IPS-18a (cell line): ENCODE results near the gene BSN.

ENCODE experiments used
- H3K27ac ChIP-seq: one replicate; pipeline ENCODE4 v1.5.1; 2013; ENCODE audit warnings: low read length
- H3K27me3 ChIP-seq: one replicate; pipeline ENCODE4 v1.6.1; 2013; ENCODE audit warnings: mild to moderate bottlenecking, low read length; ENCODE audit not compliant: control insufficient read depth, insufficient read depth
- H3K36me3 ChIP-seq: one replicate; pipeline ENCODE4 v1.6.1; 2013; ENCODE audit warnings: low read depth, low read length; ENCODE audit not compliant: control insufficient read depth
- H3K4me1 ChIP-seq: one replicate; pipeline ENCODE4 v1.6.1; 2013; ENCODE audit warnings: low read depth, low read length; ENCODE audit not compliant: control insufficient read depth
- H3K4me3 ChIP-seq: one replicate; pipeline ENCODE4 v1.5.1; 2013; ENCODE audit warnings: low read length
- H3K9ac ChIP-seq: one replicate; pipeline ENCODE4 v1.6.1; 2013; ENCODE audit warnings: mild to moderate bottlenecking, low read length, moderate library complexity
- H3K9me3 ChIP-seq: one replicate; pipeline ENCODE4 v1.6.1; 2013; ENCODE audit warnings: low read depth, low read length; ENCODE audit not compliant: control insufficient read depth

BSN gene

DNA sequence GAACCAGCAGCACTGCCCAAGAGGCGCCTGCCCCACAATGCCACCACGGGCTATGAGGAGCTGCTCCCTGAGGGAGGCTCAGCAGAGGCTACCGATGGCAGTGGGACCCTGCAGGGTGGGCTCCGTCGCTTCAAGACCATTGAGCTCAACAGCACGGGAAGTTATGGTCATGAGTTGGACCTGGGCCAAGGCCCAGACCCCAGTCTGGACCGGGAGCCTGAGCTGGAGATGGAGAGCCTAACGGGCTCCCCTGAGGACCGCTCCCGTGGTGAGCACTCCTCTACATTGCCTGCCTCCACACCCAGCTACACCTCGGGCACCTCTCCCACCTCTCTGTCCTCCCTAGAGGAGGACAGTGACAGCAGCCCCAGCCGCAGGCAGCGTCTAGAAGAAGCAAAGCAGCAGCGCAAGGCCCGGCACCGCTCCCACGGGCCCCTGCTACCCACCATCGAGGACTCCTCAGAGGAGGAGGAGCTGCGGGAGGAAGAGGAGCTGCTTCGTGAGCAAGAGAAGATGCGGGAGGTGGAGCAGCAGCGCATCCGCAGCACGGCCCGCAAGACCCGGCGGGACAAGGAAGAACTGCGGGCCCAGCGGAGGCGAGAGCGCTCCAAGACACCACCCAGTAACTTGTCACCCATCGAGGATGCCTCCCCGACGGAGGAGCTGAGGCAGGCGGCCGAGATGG lies 98.1 kb downstream of the BSN start:
- Histone ChIP-seq H3K9me3 (no peaks in the 10 kb centered on the region), H3K9ac (no peak overlapping the region), H3K4me1 (no peaks in the 10 kb centered on the region)

DNA sequence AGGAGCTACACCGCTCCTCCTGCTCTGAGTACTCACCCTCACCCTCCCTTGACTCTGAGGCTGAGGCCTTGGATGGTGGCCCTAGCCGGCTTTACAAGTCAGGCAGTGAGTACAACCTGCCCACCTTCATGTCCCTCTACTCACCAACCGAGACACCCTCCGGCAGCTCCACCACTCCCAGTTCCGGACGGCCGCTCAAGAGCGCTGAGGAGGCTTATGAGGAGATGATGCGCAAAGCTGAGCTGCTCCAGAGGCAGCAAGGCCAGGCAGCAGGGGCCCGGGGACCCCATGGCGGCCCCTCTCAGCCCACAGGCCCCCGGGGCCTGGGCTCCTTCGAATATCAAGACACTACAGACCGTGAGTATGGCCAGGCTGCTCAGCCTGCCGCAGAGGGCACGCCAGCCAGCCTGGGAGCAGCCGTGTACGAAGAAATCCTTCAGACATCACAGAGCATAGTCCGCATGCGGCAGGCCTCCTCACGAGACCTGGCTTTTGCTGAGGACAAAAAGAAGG lies 98.7 kb downstream of the BSN start:
- no peak overlapping the region for H3K27ac ChIP-seq
- no peak overlapping the region for H3K9ac ChIP-seq
- H3K27me3 ChIP-seq = no peaks in the 10 kb centered on the region
- H3K9me3 ChIP-seq = no peaks in the 10 kb centered on the region
- no peak overlapping the region for H3K4me3 ChIP-seq
- no peaks in the 10 kb centered on the region for H3K4me1 ChIP-seq
- H3K36me3 ChIP-seq = no peaks in the 10 kb centered on the region

More for the DNA sequence above, 98.1 kb downstream of the BSN start:
- no peak overlapping the region for H3K4me3 ChIP-seq
- no peak overlapping the region for H3K27ac ChIP-seq
- H3K27me3 ChIP-seq = no peaks in the 10 kb centered on the region
- no peaks in the 10 kb centered on the region for H3K36me3 ChIP-seq

DNA sequence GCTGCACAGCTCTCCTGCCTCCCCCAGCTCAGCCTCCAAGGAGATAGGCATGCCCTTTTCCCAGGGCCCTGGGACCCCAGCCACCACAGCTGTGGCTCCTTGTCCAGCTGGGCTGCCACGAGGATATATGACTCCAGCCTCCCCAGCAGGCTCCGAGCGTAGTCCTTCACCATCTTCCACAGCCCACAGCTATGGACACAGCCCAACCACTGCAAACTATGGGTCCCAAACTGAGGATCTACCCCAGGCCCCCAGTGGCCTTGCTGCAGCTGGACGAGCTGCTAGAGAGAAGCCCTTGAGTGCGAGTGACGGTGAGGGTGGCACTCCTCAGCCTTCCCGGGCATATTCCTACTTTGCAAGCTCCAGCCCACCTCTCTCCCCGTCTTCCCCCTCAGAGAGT lies 99.3 kb downstream of the BSN start:
- Histone ChIP-seq H3K4me3 (no peak overlapping the region), H3K27me3 (no peaks in the 10 kb centered on the region), H3K9ac (no peak overlapping the region), H3K27ac (no peak overlapping the region), H3K36me3 (no peaks in the 10 kb centered on the region), H3K4me1 (no peaks in the 10 kb centered on the region), H3K9me3 (no peaks in the 10 kb centered on the region)

DNA sequence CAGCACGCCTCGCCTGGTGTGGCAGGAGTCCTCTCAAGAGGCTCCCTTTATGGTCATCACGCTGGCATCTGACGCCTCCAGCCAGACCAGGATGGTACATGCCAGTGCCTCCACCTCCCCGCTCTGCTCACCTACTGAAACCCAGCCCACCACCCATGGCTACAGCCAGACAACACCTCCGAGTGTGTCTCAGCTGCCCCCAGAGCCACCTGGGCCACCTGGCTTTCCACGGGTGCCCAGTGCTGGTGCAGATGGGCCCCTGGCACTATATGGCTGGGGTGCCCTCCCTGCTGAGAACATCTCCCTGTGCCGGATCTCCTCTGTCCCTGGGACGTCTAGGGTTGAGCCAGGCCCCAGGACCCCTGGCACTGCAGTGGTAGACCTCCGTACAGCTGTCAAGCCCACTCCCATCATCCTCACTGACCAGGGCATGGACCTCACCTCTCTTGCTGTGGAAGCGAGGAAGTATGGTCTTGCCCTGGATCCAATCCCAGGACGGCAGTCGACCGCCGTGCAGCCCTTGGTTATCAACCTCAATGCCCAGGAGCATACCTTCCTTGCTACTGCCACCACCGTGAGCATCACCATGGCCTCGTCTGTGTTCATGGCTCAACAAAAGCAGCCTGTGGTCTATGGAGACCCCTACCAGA lies 100.0 kb downstream of the BSN start:
- no peaks in the 10 kb centered on the region for H3K9me3 ChIP-seq
- H3K36me3 ChIP-seq = no peaks in the 10 kb centered on the region
- no peak overlapping the region for H3K4me3 ChIP-seq
- no peaks in the 10 kb centered on the region for H3K27me3 ChIP-seq
- H3K9ac ChIP-seq = no peak overlapping the region
- no peak overlapping the region for H3K27ac ChIP-seq
- no peaks in the 10 kb centered on the region for H3K4me1 ChIP-seq

DNA sequence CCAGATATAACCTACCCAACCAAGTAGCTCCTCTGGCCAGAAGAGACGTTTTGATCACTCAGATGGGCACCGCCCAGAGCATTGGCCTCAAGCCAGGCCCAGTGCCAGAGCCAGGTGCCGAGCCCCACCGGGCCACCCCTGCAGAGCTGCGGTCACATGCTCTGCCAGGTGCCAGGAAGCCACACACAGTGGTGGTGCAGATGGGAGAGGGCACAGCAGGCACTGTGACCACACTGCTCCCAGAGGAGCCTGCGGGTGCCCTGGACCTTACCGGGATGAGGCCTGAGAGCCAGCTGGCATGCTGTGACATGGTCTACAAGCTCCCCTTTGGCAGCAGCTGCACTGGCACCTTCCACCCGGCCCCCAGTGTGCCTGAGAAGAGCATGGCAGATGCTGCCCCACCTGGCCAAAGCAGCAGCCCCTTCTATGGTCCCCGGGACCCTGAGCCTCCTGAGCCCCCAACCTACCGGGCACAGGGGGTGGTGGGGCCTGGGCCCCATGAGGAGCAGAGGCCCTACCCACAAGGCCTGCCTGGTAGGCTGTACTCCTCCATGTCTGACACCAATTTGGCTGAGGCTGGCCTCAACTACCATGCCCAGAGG lies 100.8 kb downstream of the BSN start:
- H3K9me3 ChIP-seq = no peaks in the 10 kb centered on the region
- H3K36me3 ChIP-seq = no peaks in the 10 kb centered on the region
- H3K9ac ChIP-seq = no peak overlapping the region
- H3K27ac ChIP-seq = no peak overlapping the region
- H3K27me3 ChIP-seq = no peaks in the 10 kb centered on the region
- H3K4me1 ChIP-seq = no peaks in the 10 kb centered on the region
- H3K4me3 ChIP-seq = no peak overlapping the region

DNA sequence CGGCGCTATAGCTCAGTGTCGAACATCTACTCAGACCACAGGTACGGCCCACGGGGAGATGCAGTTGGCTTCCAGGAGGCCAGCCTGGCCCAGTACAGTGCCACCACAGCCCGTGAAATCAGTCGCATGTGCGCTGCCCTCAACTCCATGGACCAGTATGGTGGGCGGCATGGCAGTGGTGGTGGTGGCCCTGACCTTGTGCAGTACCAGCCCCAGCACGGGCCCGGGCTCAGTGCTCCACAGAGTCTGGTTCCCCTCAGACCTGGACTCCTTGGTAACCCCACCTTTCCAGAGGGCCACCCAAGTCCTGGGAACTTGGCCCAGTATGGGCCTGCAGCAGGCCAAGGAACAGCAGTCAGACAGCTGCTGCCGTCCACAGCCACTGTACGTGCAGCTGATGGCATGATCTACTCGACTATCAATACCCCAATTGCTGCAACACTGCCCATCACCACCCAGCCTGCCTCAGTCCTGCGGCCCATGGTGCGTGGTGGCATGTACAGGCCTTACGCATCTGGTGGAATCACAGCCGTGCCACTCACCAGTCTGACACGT lies 101.5 kb downstream of the BSN start:
- no peak overlapping the region for H3K27ac ChIP-seq
- no peaks in the 10 kb centered on the region for H3K4me1 ChIP-seq
- H3K9ac ChIP-seq = no peak overlapping the region
- no peaks in the 10 kb centered on the region for H3K27me3 ChIP-seq
- no peaks in the 10 kb centered on the region for H3K36me3 ChIP-seq
- H3K9me3 ChIP-seq = no peaks in the 10 kb centered on the region
- no peak overlapping the region for H3K4me3 ChIP-seq

DNA sequence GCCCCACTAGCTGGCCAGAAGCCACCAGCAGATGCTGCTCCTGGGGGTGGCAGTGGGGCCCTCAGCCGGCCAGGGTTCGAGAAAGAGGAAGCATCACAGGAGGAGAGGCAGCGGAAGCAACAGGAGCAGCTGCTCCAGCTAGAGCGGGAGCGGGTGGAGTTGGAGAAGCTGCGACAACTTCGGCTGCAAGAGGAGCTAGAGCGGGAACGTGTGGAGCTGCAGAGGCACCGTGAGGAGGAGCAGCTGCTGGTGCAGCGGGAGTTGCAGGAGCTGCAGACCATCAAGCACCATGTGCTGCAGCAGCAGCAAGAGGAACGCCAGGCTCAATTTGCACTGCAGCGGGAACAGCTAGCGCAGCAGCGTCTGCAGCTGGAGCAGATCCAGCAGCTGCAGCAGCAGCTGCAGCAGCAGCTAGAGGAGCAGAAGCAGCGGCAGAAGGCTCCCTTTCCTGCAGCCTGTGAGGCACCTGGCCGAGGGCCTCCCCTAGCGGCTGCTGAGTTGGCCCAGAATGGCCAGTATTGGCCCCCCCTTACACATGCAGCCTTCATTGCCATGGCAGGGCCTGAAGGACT lies 102.3 kb downstream of the BSN start:
- H3K9me3 ChIP-seq = no peaks in the 10 kb centered on the region
- no peak overlapping the region for H3K27ac ChIP-seq
- H3K9ac ChIP-seq = no peak overlapping the region
- H3K27me3 ChIP-seq = no peaks in the 10 kb centered on the region
- no peaks in the 10 kb centered on the region for H3K36me3 ChIP-seq
- no peaks in the 10 kb centered on the region for H3K4me1 ChIP-seq
- no peak overlapping the region for H3K4me3 ChIP-seq

DNA sequence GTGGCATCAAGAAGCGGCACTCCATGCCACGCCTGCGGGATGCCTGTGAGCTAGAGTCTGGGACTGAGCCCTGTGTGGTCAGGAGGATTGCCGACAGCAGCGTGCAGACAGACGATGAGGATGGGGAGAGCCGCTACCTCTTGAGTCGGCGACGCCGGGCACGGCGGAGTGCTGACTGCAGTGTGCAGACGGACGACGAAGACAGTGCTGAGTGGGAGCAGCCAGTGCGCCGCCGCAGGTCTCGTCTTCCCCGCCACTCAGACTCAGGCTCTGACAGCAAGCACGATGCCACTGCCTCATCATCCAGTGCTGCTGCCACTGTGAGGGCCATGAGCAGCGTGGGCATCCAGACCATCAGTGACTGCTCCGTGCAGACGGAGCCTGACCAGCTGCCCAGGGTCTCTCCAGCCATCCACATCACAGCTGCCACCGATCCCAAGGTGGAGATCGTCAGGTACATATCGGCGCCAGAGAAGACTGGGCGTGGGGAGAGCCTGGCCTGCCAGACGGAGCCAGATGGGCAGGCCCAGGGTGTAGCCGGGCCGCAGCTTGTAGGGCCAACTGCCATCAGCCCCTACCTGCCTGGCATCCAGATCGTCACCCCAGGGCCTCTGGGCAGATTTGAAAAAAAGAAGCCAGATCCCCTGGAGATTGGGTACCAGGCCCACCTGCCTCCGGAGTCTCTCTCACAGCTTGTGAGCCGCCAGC lies 103.1 kb downstream of the BSN start:
- H3K4me1 ChIP-seq = no peaks in the 10 kb centered on the region
- no peak overlapping the region for H3K9ac ChIP-seq

DNA sequence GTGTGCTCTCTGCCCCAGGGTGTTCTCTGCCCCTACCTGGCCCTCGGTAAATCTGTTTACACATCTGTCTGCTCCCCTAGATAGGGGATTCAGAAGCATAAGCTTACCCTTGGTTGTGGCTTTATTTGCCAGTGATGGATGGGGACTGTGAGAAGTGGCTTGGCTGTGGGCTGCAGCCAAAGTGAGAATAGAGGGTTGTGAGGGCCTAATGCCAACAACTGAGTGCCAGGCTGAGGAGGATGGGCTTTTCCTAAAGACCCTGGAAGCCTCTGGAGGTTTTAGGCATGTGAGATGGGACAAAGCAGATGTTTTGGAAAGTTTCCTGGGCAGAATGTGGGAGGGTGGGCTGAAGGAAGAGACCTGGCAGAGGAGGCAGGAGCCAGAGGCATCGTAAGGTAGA lies 104.4 kb downstream of the BSN start:
- Histone ChIP-seq H3K4me3 (no peak overlapping the region), H3K27ac (no peak overlapping the region), H3K27me3 (no peaks in the 10 kb centered on the region), H3K4me1 (no peaks in the 10 kb centered on the region), H3K36me3 (no peaks in the 10 kb centered on the region), H3K9me3 (no peaks in the 10 kb centered on the region), H3K9ac (no peak overlapping the region)

More for the DNA sequence above, 103.1 kb downstream of the BSN start:
- Histone ChIP-seq H3K27me3 (no peaks in the 10 kb centered on the region), H3K4me3 (no peak overlapping the region), H3K36me3 (no peaks in the 10 kb centered on the region), H3K9me3 (no peaks in the 10 kb centered on the region), H3K27ac (no peak overlapping the region)

DNA sequence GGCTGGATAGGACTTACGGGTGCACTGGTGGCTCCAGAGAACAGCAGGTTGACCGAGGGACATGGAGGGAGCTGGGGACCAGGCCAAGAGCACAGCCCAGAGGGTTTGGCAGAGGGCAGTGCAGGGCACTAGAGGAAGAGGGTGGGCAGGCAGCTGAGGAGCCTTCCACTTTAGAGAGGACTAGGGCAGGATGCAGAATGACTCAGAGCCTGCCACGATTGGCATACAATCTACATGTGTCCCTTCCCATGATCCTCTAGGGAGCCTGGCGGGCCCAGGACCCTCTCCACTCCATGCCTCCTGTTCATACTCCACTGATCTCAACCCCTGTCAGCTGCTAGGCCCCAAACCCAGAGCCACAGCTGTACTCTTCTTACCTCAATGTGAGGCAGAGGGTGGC lies 105.5 kb downstream of the BSN start:
- Histone ChIP-seq H3K4me3 (no peak overlapping the region), H3K27ac (no peak overlapping the region), H3K9ac (no peak overlapping the region), H3K27me3 (no peaks in the 10 kb centered on the region), H3K4me1 (no peaks in the 10 kb centered on the region), H3K36me3 (no peaks in the 10 kb centered on the region), H3K9me3 (no peaks in the 10 kb centered on the region)

DNA sequence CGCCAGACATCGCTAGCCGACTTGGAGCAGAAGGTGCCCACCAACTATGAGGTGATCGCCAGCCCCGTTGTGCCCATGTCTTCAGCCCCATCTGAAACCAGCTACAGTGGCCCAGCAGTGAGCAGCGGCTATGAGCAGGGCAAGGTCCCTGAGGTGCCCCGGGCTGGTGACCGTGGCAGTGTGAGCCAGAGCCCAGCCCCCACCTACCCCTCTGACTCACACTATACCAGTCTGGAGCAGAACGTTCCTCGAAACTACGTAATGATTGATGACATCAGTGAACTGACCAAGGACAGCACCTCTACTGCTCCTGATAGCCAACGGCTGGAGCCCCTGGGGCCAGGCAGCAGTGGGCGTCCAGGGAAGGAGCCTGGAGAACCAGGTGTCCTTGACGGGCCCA lies 107.0 kb downstream of the BSN start:
- H3K9me3 ChIP-seq = no peaks in the 10 kb centered on the region
- no peak overlapping the region for H3K4me3 ChIP-seq
- H3K27ac ChIP-seq = no peak overlapping the region
- no peak overlapping the region for H3K9ac ChIP-seq
- no peaks in the 10 kb centered on the region for H3K36me3 ChIP-seq
- H3K4me1 ChIP-seq = no peaks in the 10 kb centered on the region
- H3K27me3 ChIP-seq = no peaks in the 10 kb centered on the region
